Neural progenitor cell (in vitro differentiated cells): ENCODE data around the gene RAD51B.

Source experiments
- CTCF ChIP-seq: fragments of 200-600 bp; sonication (generic); IDR thresholded peaks from 2 replicates; pipeline ENCODE4 v1.5.1; 2017; ENCODE audit warnings: antibody characterized with exemption, mild to moderate bottlenecking
- EZH2 ChIP-seq: fragments of 200-600 bp; sonication (generic); IDR thresholded peaks from 2 replicates; pipeline ENCODE4 v1.6.1; 2017; ENCODE audit warnings: antibody characterized with exemption, mild to moderate bottlenecking, moderate library complexity

GRCh38 chr14:68596701-68597100, 777.1 kb downstream of the RAD51B start:
- no peak for TF ChIP-seq EZH2
- TF ChIP-seq CTCF = no peak
